SK-N-SH treated with all-trans-retinoic acid at 6 μM for 48 hours (cell line): ENCODE data around the gene SLC3A2.

Experiments used
- ATAC-seq: fragments of 200-7000 bp; cut with Tn5 transposase; 3 replicates; pipeline ENCODE4 v1.9.1; 2020; ENCODE audit warnings: mild to moderate bottlenecking, moderate library complexity
- ARNTL ChIP-seq: fragments of 450-650 bp; formaldehyde crosslinking; IDR thresholded peaks from 2 replicates; pipeline ENCODE4 v1.5.0; 2020; ENCODE audit warnings: low read depth, mild to moderate bottlenecking, moderate library complexity, borderline replicate concordance
- BACH2 ChIP-seq: fragments of 250-450 bp; sonication (Bioruptor Pico); IDR thresholded peaks from 2 replicates; pipeline ENCODE4 v1.9.0; 2021; ENCODE audit warnings: mild to moderate bottlenecking, borderline replicate concordance
- CSDC2 ChIP-seq: fragments of 250-450 bp; sonication (Bioruptor Pico); IDR thresholded peaks from 2 replicates; pipeline ENCODE4 v1.5.0; 2020; ENCODE audit warnings: mild to moderate bottlenecking, moderate library complexity
- ESRRG ChIP-seq: fragments of 250-450 bp; sonication (Bioruptor Pico); IDR thresholded peaks from 2 replicates; pipeline ENCODE4 v1.6.1; 2021; ENCODE audit warnings: mild to moderate bottlenecking
- GLIS3 ChIP-seq: fragments of 250-450 bp; sonication (Bioruptor Pico); IDR thresholded peaks from 2 replicates; pipeline ENCODE4 v1.5.0; 2020; ENCODE audit warnings: mild to moderate bottlenecking, moderate library complexity
- OSR1 ChIP-seq: fragments of 250-450 bp; sonication (Bioruptor Pico); IDR thresholded peaks from 2 replicates; pipeline ENCODE4 v1.8.0; 2022; ENCODE audit warnings: moderate library complexity, mild to moderate bottlenecking, inconsistent platforms
- PPARA ChIP-seq: fragments of 250-450 bp; sonication (Bioruptor Pico); IDR thresholded peaks from 2 replicates; pipeline ENCODE4 v1.5.0; 2020; ENCODE audit warnings: mild to moderate bottlenecking, borderline replicate concordance
- RARB ChIP-seq: fragments of 250-450 bp; sonication (Bioruptor Pico); IDR thresholded peaks from 2 replicates; pipeline ENCODE4 v1.8.0; 2021; ENCODE audit warnings: mild to moderate bottlenecking, moderate library complexity
- SNAI2 ChIP-seq: fragments of 250-450 bp; sonication (Bioruptor Pico); IDR thresholded peaks from 2 replicates; pipeline ENCODE4 v1.5.0; 2020; ENCODE audit warnings: mild to moderate bottlenecking, moderate library complexity
- TCF4 ChIP-seq: fragments of 250-450 bp; sonication (Bioruptor Pico); IDR thresholded peaks from 2 replicates; pipeline ENCODE4 v1.8.0; 2021; ENCODE audit warnings: mild to moderate bottlenecking, moderate library complexity, borderline replicate concordance
- TOX ChIP-seq: fragments of 250-450 bp; sonication (Bioruptor Pico); IDR thresholded peaks from 2 replicates; pipeline ENCODE4 v1.8.0; 2021; ENCODE audit warnings: mild to moderate bottlenecking, moderate library complexity, borderline replicate concordance
- ZC3H10 ChIP-seq: fragments of 250-450 bp; sonication (Bioruptor Pico); IDR thresholded peaks from 2 replicates; pipeline ENCODE4 v1.5.1; 2021; ENCODE audit warnings: mild to moderate bottlenecking, moderate library complexity
- ZFP3 ChIP-seq: fragments of 250-450 bp; sonication (Bioruptor Pico); IDR thresholded peaks from 2 replicates; pipeline ENCODE4 v1.5.0; 2020; ENCODE audit warnings: mild to moderate bottlenecking, moderate library complexity
- ZFP30 ChIP-seq: fragments of 450-650 bp; formaldehyde crosslinking; IDR thresholded peaks from 2 replicates; pipeline ENCODE4 v1.5.0; 2022; ENCODE audit warnings: mild to moderate bottlenecking, moderate library complexity
- ZNF565 ChIP-seq: fragments of 450-650 bp; formaldehyde crosslinking; conservative IDR thresholded peaks from 2 replicates; pipeline ENCODE4 v1.5.0; 2020; ENCODE audit warnings: low read depth, mild to moderate bottlenecking, moderate library complexity
- ZNF70 ChIP-seq: fragments of 450-650 bp; formaldehyde crosslinking; IDR thresholded peaks from 2 replicates; pipeline ENCODE4 v1.5.0; 2020; ENCODE audit warnings: mild to moderate bottlenecking, moderate library complexity
- ZNF8 ChIP-seq: fragments of 450-650 bp; formaldehyde crosslinking; IDR thresholded peaks from 2 replicates; pipeline ENCODE4 v1.5.0; 2020; ENCODE audit warnings: mild to moderate bottlenecking, moderate library complexity
- TF ChIP-seq, protein P1 (sequence below): fragments of 250-450 bp; sonication (Bioruptor Pico); IDR thresholded peaks from 2 replicates; pipeline ENCODE4 v1.5.0; 2020; ENCODE audit warnings: mild to moderate bottlenecking, moderate library complexity
- TF ChIP-seq, protein P2 (sequence below): fragments of 250-450 bp; sonication (Bioruptor Pico); IDR thresholded peaks from 2 replicates; pipeline ENCODE4 v1.5.1; 2020; ENCODE audit warnings: low read depth, mild to moderate bottlenecking, moderate library complexity
- TF ChIP-seq, protein P3 (sequence below): fragments of 250-450 bp; sonication (Bioruptor Pico); IDR thresholded peaks from 2 replicates; pipeline ENCODE4 v1.8.0; 2020; ENCODE audit warnings: mild to moderate bottlenecking, moderate library complexity, borderline replicate concordance
- TF ChIP-seq, protein P4 (sequence below): fragments of 250-450 bp; sonication (Bioruptor Pico); IDR thresholded peaks from 2 replicates; pipeline ENCODE4 v1.5.1; 2021; ENCODE audit warnings: mild to moderate bottlenecking, moderate library complexity
- TF ChIP-seq, protein P5 (sequence below): fragments of 250-450 bp; sonication (Bioruptor Pico); IDR thresholded peaks from 2 replicates; pipeline ENCODE4 v1.8.0; 2021; ENCODE audit warnings: low read depth, mild to moderate bottlenecking, moderate library complexity, borderline replicate concordance

Gene SLC3A2

DNA sequence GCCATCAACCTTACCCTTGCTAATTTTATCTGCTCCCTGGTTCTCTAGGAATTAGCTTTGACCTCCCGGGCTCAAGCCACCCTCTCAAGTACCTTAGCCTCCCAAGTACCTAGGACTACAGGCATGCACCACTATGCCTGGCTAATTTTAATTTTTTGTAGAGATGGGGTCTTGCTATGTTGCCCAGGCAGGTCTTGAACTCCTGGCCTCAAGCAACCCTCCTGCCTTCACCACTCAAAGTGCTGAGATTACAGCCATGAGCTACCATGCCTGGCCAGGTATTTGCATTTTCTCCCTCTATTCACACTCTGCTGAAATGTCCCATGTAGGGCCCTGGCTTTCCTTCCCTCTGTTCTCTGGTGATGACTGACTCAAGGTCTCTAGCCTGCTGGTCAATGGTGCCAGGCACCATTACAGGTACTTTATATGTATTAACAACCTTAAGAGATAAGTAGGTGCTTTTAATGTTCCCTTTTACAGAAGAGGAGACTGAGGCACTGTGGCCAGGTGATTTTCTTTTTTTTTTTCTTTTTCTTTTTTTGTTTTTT, 32.9 kb upstream of the SLC3A2 start:
- TF ChIP-seq SNAI2 (CRISPR knock-in tag) = no peak
- no peak for TF ChIP-seq ESRRG (CRISPR knock-in tag)
- TF ChIP-seq ZNF8 (CRISPR knock-in tag) = no peak
- TF ChIP-seq, protein P1, sequence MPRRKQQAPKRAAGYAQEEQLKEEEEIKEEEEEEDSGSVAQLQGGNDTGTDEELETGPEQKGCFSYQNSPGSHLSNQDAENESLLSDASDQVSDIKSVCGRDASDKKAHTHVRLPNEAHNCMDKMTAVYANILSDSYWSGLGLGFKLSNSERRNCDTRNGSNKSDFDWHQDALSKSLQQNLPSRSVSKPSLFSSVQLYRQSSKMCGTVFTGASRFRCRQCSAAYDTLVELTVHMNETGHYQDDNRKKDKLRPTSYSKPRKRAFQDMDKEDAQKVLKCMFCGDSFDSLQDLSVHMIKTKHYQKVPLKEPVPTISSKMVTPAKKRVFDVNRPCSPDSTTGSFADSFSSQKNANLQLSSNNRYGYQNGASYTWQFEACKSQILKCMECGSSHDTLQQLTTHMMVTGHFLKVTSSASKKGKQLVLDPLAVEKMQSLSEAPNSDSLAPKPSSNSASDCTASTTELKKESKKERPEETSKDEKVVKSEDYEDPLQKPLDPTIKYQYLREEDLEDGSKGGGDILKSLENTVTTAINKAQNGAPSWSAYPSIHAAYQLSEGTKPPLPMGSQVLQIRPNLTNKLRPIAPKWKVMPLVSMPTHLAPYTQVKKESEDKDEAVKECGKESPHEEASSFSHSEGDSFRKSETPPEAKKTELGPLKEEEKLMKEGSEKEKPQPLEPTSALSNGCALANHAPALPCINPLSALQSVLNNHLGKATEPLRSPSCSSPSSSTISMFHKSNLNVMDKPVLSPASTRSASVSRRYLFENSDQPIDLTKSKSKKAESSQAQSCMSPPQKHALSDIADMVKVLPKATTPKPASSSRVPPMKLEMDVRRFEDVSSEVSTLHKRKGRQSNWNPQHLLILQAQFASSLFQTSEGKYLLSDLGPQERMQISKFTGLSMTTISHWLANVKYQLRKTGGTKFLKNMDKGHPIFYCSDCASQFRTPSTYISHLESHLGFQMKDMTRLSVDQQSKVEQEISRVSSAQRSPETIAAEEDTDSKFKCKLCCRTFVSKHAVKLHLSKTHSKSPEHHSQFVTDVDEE (CRISPR knock-in tag) = no peak
- TF ChIP-seq BACH2 = no peak
- TF ChIP-seq ZFP3 = no peak
- TF ChIP-seq TOX = no peak
- TF ChIP-seq ZC3H10 = no peak
- TF ChIP-seq, protein P2, sequence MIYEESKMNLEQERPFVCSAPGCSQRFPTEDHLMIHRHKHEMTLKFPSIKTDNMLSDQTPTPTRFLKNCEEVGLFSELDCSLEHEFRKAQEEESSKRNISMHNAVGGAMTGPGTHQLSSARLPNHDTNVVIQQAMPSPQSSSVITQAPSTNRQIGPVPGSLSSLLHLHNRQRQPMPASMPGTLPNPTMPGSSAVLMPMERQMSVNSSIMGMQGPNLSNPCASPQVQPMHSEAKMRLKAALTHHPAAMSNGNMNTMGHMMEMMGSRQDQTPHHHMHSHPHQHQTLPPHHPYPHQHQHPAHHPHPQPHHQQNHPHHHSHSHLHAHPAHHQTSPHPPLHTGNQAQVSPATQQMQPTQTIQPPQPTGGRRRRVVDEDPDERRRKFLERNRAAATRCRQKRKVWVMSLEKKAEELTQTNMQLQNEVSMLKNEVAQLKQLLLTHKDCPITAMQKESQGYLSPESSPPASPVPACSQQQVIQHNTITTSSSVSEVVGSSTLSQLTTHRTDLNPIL = no peak
- no peak for TF ChIP-seq OSR1 (CRISPR knock-in tag)
- TF ChIP-seq, protein P3, sequence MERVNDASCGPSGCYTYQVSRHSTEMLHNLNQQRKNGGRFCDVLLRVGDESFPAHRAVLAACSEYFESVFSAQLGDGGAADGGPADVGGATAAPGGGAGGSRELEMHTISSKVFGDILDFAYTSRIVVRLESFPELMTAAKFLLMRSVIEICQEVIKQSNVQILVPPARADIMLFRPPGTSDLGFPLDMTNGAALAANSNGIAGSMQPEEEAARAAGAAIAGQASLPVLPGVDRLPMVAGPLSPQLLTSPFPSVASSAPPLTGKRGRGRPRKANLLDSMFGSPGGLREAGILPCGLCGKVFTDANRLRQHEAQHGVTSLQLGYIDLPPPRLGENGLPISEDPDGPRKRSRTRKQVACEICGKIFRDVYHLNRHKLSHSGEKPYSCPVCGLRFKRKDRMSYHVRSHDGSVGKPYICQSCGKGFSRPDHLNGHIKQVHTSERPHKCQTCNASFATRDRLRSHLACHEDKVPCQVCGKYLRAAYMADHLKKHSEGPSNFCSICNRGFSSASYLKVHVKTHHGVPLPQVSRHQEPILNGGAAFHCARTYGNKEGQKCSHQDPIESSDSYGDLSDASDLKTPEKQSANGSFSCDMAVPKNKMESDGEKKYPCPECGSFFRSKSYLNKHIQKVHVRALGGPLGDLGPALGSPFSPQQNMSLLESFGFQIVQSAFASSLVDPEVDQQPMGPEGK (CRISPR knock-in tag) = no peak
- no peak for TF ChIP-seq TCF4
- TF ChIP-seq ARNTL (CRISPR knock-in tag) = no peak
- no peak for ATAC-seq

DNA sequence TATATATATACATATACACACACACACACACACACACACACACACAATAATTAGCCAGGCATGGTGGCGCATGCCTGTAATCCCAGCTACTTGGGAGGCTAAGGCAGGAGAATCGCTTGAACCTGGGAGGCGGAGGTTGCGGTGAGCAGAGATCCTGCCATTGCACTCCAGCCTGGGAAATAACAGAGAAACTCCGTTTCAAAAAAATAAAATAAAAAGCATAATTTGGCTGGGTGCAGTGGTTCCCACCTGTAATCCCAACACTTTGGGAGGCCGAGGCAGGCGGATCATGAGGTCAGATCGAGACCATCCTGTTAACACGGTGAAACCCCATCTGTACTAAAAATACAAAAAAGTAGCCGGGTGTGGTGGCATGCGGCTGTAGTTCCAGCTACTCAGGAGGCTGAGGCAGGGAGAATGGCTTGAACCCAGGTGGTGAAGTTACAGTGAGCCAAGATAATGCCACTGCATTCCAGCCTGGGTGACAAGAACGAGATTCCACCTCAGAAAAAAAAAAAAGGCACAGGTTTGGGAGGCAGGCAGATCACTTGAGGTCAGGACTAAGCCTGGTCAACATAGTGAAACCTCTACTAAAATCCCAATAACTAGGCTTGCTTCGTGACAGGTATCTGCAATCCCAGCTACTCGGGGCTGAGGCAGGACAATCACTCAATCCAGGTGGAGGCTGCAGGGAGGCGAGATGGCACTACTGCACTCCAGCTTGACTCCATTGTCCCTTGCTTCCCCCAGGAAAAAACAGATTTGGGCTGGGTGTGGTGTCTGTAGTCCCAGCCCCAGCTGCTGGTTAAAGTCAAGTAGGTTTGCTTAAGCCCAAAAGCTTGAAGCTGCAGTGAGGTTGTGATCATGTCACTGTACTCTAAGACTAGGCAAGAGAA, 29.5 kb upstream of the SLC3A2 start:
- no peak for ATAC-seq
- no peak for TF ChIP-seq CSDC2 (CRISPR knock-in tag)
- TF ChIP-seq ARNTL (CRISPR knock-in tag) = no peak
- no peak; the same call in 1 of the 2 replicates for TF ChIP-seq GLIS3 (CRISPR knock-in tag)
- no peak for TF ChIP-seq SNAI2 (CRISPR knock-in tag)
- TF ChIP-seq TCF4 = no peak
- TF ChIP-seq PPARA (CRISPR knock-in tag) = no peak
- TF ChIP-seq ZNF70 (CRISPR knock-in tag) = no peak
- TF ChIP-seq ZFP30 = no peak
- TF ChIP-seq RARB (CRISPR knock-in tag) = no peak
- TF ChIP-seq, protein P4, sequence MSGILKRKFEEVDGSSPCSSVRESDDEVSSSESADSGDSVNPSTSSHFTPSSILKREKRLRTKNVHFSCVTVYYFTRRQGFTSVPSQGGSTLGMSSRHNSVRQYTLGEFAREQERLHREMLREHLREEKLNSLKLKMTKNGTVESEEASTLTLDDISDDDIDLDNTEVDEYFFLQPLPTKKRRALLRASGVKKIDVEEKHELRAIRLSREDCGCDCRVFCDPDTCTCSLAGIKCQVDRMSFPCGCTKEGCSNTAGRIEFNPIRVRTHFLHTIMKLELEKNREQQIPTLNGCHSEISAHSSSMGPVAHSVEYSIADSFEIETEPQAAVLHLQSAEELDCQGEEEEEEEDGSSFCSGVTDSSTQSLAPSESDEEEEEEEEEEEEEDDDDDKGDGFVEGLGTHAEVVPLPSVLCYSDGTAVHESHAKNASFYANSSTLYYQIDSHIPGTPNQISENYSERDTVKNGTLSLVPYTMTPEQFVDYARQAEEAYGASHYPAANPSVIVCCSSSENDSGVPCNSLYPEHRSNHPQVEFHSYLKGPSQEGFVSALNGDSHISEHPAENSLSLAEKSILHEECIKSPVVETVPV = no peak

DNA sequence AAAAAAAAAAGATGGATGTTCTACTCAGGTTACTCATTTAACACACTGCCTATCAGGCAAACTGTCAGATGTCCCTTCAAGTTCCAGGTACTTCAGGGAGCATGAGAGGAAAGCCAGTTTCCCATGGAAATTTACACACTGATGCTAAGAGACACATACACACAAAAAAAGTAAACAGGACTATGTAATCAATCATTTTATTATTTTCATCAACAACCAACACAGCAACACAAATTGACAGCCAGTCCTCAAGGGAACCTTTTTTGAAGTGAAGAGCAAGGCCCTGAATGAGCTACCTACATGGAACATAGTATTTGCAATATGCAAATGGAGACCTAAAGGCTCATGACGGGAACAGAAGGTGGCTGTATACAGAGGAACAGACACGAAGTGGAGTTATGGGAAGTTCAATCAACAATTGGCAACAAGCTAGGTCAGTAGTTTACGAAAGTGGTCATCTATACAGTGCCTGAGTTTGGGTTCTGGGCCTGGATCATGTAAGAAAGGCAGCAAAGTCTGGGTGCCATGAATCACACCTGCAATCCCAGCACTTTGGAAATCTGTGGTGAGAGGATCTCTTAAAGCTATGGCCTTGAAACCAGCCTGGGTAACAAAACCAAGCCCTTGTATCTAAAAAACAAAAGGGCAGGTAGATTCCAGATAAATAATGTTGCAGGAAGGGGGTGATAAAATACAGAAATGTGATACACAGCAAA, 28.7 kb upstream of the SLC3A2 start:
- no peak for TF ChIP-seq ZNF8 (CRISPR knock-in tag)
- TF ChIP-seq, protein P5, sequence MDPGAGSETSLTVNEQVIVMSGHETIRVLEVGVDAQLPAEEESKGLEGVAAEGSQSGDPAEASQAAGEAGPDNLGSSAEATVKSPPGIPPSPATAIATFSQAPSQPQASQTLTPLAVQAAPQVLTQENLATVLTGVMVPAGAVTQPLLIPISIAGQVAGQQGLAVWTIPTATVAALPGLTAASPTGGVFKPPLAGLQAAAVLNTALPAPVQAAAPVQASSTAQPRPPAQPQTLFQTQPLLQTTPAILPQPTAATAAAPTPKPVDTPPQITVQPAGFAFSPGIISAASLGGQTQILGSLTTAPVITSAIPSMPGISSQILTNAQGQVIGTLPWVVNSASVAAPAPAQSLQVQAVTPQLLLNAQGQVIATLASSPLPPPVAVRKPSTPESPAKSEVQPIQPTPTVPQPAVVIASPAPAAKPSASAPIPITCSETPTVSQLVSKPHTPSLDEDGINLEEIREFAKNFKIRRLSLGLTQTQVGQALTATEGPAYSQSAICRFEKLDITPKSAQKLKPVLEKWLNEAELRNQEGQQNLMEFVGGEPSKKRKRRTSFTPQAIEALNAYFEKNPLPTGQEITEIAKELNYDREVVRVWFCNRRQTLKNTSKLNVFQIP (CRISPR knock-in tag) = no peak
- TF ChIP-seq ZNF565 = no peak
- no peak for TF ChIP-seq PPARA (CRISPR knock-in tag)
- TF ChIP-seq TOX = no peak
- TF ChIP-seq CSDC2 (CRISPR knock-in tag) = no peak
- ATAC-seq = no peak
